Neural progenitor cell (in vitro differentiated cells): Measurements from ENCODE around the gene ARTN.

Experiments
- CTCF ChIP-seq: fragments of 200-600 bp; sonication (generic); IDR thresholded peaks from 2 replicates; pipeline ENCODE4 v1.5.1; 2017; ENCODE audit warnings: antibody characterized with exemption, mild to moderate bottlenecking
- EZH2 ChIP-seq: fragments of 200-600 bp; sonication (generic); IDR thresholded peaks from 2 replicates; pipeline ENCODE4 v1.6.1; 2017; ENCODE audit warnings: antibody characterized with exemption, mild to moderate bottlenecking, moderate library complexity
- EZH2phosphoT487 ChIP-seq: fragments of 200-600 bp; sonication (generic); IDR thresholded peaks from 2 replicates; pipeline ENCODE4 v1.6.1; 2017; ENCODE audit warnings: antibody characterized with exemption

- TF ChIP-seq CTCF: no peak
- no peak for TF ChIP-seq EZH2
- TF ChIP-seq EZH2phosphoT487: no peak
These were observed 34.6 kb upstream of the ARTN start for GRCh38 chr1:43898981-43899380.
